HG03520 (cell line): ENCODE measurements around the gene FIGNL2.

Source experiments
- ATAC-seq: cut with Tn5 transposase; IDR thresholded peaks from one replicate; pipeline ENCODE4 v1.9.1; 2021; ENCODE audit warnings: mild to moderate bottlenecking, moderate library complexity; ENCODE audit not compliant: unreplicated experiment

FIGNL2 gene

DNA sequence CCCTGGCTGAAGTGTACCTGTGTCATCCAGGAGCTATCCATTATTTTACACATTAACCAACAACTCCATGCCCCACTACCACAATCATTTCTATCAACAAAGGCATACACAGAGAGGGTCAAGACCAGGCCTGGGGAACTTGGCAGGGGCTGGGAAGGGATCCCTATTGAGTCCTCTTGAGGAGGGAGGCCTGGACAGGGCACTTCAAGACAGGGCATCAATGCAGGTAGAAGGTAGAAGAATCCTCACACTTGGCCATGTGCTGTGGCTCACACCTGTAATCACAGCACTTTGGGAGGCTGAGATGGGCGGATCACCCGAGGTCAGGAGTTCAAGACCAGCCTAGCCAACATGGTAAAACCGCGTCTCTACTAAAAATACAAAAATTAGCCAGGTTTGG, 26.0 kb upstream of the FIGNL2 start:
- ATAC-seq: no peak

DNA sequence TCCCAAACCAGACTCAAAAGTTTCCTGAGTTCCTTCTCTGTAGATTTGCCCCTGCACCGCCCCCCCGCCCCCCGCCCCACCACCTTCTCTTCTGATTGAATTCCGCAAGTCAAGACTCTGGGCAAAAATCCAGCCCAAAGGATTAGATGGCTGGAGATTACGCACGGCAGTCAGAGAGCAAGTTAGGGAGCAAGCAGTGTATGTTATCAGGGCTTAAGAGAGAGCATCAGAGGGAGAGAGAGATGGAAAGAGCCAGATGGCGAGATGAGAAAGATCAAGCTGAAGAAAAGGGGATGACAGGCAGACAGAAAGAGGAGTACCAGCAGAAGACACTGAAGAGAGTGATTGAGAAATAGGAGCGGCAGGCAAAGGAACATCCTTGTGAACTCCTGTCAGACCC, 25.5 kb upstream of the FIGNL2 start:
- no peak for ATAC-seq

DNA sequence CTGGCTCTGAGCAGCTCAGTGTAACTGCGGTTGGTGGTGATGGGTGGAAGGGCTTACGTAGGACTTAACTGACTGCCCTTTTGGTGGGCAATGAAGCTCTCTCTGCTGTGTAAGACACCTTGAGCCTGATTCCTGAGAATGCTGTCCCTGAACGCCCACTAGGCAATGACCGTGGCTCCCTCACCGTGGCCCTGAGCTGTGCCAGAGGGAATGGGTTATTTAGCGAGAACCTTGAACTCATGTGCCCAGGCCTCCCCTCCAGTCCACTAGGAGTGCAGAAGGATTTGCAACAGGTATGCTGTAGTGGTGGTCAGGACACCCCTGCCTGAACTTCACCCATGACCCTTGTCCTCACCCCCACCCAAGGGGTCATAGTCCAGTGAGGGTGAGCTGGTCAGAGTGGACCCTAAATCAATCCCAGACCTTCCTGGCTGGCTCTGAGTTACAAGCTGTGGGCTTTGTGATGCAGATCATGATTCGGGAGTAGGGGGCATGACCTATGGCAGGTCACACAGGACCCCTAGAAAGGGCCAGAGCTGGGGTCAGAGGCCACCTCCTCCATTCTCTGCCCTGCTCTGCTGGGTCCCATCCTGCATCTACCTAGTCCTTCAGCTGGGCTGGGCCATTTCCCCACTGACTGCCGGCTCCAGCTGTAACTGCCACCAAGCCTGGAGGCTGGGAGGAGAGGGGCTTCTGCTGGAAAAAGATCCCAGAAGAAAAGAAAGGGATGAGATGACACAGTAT, 24.9 kb upstream of the FIGNL2 start:
- ATAC-seq: no peak

DNA sequence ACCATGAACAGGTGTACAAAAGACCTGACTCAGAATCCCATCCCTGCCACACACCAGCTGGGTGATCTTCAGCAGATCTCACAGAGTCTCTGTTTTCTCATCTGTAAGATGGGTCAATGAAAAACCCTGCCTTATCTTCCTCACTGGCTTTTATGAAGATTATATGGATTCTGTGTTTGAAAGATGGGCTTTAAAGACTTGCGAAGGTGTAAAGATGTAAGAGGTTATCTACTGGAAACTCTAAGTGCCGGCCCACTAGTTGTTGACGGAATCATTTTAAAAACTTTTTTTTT, 24.1 kb upstream of the FIGNL2 start:
- ATAC-seq: no peak

DNA sequence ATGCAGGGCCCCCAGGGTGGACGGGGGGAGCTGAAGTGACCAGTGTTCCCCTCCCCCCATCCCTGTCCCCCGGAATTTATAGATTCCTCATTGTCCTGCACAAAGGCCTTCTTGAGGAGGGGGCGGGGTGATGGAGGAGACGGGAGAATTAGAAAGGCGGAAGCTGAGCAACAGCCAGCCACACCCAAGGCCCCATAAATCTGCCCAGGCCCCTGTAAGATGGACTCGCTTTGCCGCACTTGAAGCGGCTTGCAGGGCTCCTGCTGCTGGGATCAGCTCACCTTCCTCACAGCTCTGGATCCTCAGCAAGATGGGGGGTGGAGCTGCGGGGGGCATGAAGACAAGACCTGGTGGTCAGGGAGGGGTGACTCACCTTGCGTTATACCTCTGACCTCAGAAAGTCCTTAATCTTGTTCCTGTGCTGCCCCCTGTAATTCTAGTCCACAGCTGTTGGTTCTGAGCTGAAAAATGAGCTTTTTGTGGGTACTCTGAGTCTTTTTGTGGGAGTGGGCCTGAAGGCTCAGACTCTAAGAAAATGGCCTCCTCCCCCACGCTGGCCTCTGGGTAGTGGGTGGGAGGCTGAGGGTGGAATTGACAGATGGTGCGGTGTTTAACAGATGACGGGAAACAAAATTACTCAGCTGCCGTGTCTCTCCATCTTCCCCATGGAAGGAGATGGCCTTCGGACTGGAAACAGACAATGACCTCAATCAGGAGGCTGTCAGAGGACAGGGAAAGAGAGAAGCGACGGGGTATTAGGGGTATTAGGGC, 23.6 kb upstream of the FIGNL2 start:
- no peak for ATAC-seq

DNA sequence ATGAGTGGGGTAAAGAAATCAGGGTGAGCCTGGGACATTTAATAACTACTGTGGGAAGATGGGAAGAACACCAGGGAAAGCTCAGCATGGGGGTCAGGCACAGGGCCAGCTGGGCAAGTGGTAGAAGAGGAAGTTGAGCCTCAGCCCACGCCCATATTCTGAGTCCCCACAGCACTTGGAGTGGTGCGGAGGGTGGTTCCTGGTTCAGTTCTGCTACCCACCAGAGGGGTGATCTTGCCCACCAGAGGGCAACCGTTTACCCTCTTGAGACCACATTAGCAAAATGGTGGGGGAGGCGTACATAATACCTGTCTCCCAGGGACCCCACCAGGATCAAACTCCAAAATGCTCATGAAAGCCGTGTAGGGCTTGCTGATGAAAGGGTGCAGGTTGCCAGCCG, 22.6 kb upstream of the FIGNL2 start:
- no peak for ATAC-seq

DNA sequence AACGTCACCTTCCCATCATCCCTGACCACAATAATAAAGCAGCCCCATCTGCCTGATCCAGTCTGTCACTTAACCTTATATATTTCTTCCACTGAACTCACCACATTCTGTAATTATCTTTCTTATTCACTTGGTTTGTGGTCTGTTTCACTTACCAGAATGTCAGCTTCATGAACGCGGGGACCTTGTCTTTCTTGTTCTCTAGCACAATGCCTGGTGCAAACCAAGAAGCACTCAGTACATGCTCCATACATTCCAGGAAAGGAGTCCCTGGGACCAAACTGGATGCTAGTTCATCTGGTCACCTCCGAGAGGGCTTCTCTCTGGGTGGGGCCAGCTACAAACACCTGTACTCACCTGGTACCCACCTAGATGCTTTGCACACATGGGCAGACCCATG, 22.0 kb upstream of the FIGNL2 start:
- no peak for ATAC-seq

DNA sequence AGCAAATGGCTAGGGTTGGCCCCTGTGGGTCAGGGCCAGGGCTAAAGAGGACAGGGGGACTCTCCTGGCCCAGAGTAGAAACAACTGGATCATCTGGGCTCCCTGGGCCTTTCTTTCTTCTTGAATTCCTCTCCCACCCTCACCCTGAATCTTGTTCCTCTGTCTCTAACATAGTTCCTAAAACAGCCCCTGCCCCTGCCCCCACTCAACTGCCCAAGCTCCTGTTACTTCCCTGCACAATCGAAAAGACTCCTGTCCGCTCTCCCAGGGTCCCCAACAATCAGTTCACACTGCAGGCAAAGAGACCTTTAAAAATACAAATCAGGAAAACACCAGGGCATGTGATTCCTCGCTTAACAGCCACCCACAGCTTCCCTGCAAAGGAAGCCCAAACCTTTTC, 21.4 kb upstream of the FIGNL2 start:
- no peak for ATAC-seq

DNA sequence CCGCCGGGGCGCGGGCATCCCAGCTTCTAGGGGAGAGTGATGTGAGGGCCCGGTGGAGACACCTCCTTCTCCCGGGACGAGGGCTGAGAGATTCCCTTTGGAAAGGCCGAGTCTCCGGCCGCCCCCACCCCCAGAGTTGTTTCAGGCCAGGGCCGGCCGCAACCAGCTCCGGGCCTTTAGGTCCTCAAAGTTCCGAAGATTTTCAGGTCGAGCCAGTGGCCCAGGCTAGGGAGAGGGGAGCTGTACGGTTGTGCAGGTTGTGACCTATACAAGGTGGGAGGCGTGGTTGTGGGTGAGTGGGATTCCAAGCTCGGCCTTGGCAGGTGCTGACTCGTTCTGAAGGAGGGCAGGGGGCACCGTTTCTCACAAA, 21.0 kb upstream of the FIGNL2 start:
- ATAC-seq: no peak

DNA sequence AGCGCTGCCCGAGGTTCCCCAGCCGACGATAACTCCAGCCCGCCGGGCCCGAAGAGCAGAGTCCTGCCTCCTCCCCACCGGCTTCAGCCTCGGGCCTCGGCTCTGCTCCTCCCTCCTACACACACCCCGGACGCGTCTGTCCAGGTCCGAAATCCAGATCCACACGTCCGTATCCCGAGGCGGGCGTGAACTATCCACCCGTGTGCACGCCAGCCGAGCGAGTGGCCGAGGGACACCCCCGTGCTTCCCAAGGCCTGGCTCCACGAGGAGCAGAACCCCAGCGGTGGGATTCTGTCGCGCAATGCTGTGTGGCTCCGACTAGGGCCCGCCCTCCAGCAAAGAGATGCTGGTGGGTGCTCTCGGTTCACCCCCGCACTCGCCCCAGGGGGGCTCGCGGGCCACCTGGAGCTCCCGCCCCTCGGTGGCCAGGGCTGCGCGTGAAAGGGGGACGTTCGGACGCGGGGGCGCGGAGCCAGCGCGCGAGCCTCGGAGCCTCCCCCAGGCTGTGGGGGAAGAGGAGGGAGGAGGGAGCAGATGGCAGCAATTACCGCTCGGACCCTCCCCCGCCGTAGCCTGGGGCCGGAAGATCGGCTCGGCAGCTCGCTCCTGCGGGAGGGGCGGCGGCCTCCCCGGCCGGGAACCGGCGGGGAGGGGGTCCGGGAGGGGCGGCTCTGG, 20.4 kb upstream of the FIGNL2 start:
- ATAC-seq: no peak

DNA sequence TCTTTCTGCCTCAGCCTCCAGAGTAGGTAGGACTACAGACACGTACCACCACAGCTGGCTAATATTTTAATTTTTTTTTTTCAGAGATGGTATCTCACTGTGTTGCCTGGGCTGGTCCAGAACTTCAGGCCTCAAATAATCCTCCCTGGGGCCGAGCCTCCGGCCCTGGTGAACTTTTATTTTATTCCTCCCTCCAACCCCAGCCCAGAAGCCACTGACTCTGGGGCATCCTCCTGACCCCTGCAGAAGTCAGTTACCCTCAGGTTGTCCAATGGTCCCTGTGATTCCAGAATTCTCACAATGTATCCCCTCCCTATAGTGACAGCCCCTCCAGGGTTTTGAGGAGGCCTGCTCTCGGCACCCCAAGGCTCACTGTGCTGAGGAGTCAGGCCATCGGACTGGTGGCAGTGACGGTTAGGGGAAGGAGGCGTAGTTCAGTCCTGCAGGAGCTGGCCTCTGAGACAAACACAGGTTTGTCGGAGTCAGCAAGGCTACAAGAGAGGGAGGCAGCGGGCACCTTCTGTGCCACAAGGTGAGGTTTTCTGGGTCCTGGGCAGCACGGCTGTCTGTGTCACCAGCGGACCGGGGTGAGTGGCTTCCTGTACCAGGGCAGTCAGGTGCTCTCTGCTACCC, 19.4 kb upstream of the FIGNL2 start:
- ATAC-seq: no peak

DNA sequence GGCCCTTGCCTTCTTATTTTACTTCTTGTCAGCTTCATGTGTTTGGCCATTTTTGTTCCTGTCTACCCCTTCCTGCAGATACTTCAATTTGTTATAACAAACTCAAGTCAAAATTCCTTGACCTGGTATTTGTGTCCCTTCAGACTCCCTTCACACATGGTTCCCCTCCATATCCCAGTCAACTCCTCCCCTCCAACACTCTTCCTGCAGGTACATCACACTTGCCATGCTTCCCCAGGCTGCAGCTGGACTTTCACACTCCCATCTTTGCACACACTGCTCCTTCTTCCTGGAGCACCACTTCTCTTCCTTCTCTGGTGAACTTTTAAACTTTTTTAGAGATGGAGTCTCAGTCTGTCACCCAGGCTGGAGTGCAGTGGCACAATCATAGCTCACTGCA, 18.9 kb upstream of the FIGNL2 start:
- no peak for ATAC-seq

DNA sequence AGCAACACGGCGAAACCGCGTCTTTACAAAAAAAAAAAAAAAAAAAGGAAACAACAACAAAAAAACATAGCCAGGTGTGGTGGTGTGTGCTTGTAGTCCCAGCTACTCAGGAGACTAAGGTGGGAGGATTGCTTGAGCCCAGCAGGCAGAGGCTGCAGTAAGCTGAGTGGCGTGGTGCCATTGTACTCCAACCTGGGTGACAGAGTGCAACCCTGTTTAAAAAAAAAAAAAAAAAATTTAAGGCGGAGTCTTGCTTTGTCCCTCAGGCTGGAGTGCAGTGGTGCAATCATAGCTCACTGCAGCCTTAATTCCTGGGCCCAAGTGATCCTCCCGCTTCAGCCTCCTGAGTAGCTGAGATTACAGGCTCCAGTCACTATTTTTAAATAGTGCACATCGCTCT, 18.2 kb upstream of the FIGNL2 start:
- ATAC-seq: no peak

DNA sequence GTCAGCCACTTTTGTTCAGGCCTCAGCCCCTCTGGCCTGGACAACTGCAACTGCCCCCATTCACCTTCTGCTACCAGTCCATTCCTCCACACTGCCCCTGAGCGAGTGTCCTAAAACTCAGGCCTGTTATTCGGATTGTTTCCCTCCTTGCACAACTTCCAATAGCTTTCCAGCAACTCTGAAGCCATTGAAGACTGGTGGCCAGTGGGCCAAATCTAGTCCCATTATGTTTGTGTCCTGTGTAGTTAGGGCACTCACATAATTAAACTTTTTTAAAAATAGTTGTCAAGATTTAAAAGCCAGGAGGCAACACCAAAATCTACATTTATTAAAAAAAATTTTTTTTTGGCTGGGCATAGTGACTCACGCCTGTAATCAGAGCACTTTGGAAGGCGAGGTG, 17.8 kb upstream of the FIGNL2 start:
- no peak for ATAC-seq

DNA sequence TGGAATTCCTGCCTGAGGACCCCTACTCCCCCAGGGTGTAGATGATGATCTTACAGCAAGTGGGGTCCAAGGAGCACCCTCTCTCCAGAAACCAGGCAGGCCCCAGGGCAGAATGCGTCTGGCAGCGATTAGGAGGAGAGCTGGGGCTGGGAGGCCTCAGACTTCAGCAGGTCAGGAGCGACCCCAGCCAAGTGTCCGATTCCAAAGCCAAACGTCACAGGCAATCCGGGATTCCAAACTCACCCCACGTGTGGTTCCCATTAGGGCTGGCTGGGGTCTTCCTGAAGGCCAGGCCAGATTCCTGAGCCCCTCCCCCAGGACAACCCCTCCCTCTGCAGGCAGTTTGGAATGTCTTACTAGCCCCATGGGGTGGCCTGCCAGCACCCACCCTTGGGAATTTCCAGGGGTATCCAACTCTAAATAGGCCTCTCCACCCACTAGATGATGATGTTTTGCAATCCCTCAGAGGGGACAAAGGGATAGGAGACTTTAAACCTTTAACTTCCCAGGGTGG, 17.3 kb upstream of the FIGNL2 start:
- no peak for ATAC-seq

DNA sequence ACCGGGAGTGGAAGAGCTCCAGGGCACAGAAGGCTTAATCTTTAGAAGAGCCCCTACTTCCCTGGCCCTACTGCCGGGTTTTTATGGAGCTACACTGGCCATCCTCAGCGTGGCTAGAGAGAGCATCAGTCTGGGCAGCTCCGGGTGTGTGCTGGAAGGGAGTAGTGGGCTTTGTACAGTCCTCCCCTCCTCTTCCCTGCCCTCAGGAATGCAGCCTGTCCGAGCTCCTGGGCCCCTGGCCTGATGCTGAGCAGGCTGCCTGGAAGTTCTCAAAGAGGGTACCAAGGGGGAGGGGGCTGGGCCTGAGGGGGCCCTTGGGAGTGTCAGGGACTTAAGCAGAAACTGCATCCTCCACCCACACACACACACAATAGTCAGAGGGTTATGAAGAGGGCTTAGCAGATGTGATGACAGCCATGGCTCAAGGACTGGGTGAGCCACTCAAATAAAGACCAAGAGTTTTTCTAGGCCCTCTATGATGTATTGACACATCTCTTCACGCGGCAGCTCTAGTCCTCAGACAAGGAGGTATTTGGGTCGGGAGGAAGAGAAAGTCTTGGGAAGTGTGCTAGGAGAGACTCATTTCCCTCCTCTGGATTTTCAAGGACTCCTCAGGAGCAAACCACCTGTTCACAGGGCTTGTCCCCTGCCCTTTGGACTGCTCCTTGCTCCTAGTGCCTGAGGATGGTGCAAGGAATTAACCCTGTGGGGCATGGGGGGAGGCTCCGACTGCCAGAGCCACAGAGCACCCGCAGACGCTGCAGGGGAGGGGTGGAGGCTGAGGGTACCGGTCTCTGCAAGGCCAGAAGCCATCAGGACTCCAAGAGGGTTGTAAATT, 16.5 kb upstream of the FIGNL2 start:
- no peak for ATAC-seq

DNA sequence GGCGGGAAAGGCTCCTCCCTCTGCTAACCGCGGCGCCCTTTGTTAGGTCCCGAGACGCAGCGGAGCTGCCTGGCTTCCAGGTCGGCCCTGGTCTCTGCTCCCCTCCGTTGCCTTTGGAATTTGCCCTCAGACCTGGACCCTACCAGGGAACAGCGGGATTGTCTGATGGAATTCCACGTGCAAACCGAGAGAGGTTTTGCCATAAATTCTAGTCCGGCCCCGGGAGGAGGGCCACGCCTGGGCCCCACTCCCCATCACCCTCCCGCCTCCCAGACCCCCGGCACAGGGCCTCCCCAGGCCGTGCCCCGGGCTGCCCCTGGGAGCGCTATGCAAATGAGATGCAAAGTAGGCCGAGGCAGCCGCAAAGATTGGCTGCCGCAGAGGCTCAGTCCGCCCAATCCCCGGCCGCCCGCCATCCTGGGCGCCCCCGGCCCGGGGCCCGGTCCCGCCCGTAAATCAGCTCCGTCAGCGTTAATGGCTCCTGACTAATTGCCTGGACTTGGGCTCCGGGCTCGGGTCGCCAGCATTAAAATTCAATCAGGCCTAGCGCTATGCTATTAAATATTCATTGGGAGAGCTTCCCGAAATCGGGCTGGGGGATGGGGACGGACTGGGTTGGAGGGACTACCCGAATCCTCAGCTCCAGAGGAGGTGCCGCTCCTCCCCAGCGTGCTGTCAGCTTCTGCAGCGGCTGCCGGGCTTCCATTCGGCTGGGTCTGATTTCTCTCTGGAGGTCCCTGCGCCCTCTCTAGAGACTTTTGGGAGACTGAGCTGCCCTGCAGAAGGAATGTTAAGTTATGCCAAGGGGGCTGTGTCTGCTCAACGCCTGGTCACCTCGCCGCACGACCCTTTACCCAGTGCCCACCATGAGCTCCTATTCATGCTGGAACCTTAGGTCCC, 15.7 kb upstream of the FIGNL2 start:
- no peak for ATAC-seq

DNA sequence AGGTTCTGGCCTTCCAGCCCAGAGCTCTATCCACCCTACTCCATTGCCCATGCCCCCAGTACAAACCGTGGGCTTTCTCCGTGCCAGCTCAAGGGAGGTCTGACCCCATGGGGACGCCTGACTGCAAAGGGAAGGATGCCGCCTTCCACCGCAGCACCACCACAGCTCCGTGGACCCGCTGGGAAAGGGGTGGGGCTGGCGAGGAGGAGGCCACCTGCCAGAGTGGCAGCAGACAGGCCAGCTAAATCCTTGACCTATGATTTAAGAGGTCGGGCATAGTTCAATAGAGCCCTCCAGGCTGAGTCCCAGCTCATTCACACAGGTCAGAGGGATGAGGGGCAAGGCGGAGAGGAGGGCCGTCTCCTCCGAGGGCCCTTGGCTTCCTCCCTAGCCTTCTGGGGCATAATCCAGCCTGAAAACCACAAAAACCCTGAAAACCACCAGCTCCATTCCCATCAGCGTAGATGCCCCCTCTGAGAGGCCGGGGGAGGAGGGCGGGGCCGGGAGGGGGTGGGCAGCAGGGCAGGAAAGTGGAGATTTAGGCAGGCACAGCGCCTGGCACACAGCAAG, 14.9 kb upstream of the FIGNL2 start:
- ATAC-seq: no peak

DNA sequence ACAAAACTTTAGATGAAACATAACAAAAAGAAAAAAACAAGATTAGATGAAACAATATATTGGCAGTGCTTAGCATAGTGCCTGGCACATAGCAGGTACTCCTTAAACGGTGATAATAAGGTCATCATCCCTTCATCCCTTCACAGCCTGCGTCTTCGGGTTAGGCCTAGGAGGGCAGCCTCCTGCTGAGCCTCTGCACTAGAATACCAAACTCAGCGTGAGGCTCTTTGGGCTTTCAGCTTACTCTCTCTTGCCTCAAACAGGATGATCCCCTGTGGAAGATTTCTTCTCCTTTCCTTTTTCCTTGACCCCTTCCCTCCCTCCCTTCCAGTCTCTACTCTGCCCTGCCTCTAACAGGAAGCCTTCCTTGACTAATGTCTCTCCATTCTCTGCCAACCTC, 14.4 kb upstream of the FIGNL2 start:
- ATAC-seq: no peak
